PFSK-1 (cell line): ENCODE measurements around the gene KRTAP9-2.
"Not testable (repeated sequence)": the region's sequence is repeated elsewhere in the genome, so short reads cannot be mapped to it uniquely, and the experiment has no call there.

Experiments
- POLR2AphosphoS5 ChIP-seq: IDR thresholded peaks from 2 replicates; pipeline ENCODE4 v1.6.1; 2012; ENCODE audit warnings: low read depth, mild to moderate bottlenecking, control low read depth, low read length, moderate library complexity
- SIN3A ChIP-seq: IDR thresholded peaks from 2 replicates; pipeline ENCODE4 v1.6.1; 2012; ENCODE audit warnings: mild to moderate bottlenecking, low read length, moderate library complexity, borderline replicate concordance; ENCODE audit not compliant: insufficient read depth
- TAF1 ChIP-seq: IDR thresholded peaks from 2 replicates; pipeline ENCODE4 v1.6.1; 2012; ENCODE audit warnings: low read length, control low read depth, borderline replicate concordance; ENCODE audit not compliant: insufficient read depth
- TF ChIP-seq, protein P1 (sequence below), 2 experiments: IDR thresholded peaks; 2 replicates each; pipeline versions ENCODE4 v1.6.1 to v1.8.0; 2011 to 2012; ENCODE audit warnings: low read depth in 2 of 2, low read length in 2 of 2, control low read depth in 1 of 2, inconsistent platforms in 1 of 2, mild to moderate bottlenecking in 1 of 2, moderate library complexity in 1 of 2; ENCODE audit not compliant: insufficient read depth in 1 of 2

DNA sequence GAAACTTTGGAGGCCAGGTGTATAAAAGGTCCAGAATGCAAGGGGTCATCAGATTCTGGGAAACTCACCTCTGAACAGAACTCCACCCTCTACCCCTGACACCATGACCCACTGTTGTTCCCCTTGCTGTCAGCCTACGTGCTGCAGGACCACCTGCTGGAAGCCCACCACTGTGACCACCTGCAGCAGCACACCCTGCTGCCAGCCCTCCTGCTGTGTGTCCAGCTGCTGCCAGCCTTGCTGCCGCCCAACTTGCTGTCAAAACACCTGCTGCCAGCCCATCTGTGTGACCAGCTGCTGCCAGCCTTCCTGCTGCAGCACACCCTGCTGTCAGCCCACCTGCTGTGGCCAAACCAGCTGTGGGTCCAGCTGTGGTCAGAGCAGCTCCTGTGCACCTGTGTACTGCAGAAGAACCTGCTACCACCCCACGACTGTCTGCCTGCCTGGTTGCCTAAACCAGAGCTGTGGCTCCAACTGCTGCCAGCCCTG lies 11.5 kb downstream of the KRTAP9-2 start, which contains the start of gene KRTAP9-8:
- TF ChIP-seq, protein P1, sequence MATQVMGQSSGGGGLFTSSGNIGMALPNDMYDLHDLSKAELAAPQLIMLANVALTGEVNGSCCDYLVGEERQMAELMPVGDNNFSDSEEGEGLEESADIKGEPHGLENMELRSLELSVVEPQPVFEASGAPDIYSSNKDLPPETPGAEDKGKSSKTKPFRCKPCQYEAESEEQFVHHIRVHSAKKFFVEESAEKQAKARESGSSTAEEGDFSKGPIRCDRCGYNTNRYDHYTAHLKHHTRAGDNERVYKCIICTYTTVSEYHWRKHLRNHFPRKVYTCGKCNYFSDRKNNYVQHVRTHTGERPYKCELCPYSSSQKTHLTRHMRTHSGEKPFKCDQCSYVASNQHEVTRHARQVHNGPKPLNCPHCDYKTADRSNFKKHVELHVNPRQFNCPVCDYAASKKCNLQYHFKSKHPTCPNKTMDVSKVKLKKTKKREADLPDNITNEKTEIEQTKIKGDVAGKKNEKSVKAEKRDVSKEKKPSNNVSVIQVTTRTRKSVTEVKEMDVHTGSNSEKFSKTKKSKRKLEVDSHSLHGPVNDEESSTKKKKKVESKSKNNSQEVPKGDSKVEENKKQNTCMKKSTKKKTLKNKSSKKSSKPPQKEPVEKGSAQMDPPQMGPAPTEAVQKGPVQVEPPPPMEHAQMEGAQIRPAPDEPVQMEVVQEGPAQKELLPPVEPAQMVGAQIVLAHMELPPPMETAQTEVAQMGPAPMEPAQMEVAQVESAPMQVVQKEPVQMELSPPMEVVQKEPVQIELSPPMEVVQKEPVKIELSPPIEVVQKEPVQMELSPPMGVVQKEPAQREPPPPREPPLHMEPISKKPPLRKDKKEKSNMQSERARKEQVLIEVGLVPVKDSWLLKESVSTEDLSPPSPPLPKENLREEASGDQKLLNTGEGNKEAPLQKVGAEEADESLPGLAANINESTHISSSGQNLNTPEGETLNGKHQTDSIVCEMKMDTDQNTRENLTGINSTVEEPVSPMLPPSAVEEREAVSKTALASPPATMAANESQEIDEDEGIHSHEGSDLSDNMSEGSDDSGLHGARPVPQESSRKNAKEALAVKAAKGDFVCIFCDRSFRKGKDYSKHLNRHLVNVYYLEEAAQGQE (IDR thresholded peaks at IDR 0.05; ENCODE audit: insufficient read depth in 1 of 2, low read depth in 2 of 2, low read length in 2 of 2): not testable (repeated sequence)
- not testable (repeated sequence) for TF ChIP-seq POLR2AphosphoS5, SIN3A, TAF1
